ENCODE data around the gene RNF5. TPM values are rescaled to one million over a fixed set of nuclear protein-coding genes. Genes with fewer than 3 reads are reported as not detected.

Gene RNF5
- total RNA-seq, 1 donor from 2014 or later, result 39.7 TPM

DNA sequence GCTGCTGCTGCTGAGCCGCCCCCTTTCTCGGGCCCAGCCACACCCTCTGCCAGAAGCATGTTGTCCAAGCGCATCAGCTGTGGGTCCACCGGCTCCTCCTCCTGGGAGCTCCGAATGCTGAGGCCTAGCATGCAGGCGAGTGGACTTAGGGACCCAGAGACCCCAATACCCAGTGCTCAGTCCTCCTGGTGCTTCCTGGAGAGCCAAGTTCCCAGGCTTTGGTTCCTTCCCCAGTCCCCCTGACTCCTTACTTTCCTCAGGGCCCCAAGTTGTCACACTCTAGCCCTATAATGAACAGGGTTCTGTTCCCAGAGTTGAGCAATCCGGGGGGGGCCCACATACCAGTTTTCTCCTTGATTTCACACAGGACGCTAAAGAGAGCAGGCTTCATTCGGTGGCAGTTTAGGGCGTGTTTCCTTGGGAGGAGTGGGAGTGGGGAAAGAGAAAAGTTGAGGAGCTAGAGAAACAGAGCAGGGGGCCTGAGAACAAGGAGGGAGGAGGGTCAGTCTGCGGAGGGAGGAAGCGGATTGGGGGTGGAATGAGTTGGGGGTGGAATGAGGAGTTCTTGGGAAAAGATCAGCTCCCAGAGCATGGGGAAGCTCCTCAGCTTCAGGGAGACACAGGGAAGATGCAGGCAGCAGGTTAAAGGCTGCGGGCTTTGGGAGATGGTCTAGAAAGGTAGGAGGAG lies 10.3 kb downstream of the RNF5 start:
- DNase-seq, result no peak
- no peaks in the 10 kb centered on the region for H3K27me3 Mint-ChIP-seq
- intact Hi-C loops (cut with micrococcal nuclease), result no loop called here
- H3K9me3 Mint-ChIP-seq, result no peaks in the 10 kb centered on the region
- TF ChIP-seq, protein P1, sequence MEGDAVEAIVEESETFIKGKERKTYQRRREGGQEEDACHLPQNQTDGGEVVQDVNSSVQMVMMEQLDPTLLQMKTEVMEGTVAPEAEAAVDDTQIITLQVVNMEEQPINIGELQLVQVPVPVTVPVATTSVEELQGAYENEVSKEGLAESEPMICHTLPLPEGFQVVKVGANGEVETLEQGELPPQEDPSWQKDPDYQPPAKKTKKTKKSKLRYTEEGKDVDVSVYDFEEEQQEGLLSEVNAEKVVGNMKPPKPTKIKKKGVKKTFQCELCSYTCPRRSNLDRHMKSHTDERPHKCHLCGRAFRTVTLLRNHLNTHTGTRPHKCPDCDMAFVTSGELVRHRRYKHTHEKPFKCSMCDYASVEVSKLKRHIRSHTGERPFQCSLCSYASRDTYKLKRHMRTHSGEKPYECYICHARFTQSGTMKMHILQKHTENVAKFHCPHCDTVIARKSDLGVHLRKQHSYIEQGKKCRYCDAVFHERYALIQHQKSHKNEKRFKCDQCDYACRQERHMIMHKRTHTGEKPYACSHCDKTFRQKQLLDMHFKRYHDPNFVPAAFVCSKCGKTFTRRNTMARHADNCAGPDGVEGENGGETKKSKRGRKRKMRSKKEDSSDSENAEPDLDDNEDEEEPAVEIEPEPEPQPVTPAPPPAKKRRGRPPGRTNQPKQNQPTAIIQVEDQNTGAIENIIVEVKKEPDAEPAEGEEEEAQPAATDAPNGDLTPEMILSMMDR (IDR thresholded peaks at IDR 0.05), result no peak
- H3K4me1 Mint-ChIP-seq, result peaks cover 69% of the 10 kb centered on the region
- H3K36me3 Mint-ChIP-seq (ENCODE audit: low read depth), result peaks cover 64% of the 10 kb centered on the region
- POLR2A ChIA-PET, result interaction anchor here (0.6 to 5.2 kb wide), 4 partner anchors 10 to 783 kb away, joined by 3 to 102 read pairs (median 3); partner anchors contain the start of genes AGPAT1 and RNF5
- peak overlapping the region; percentile 91 for H3K4me3 Mint-ChIP-seq
- H3K27ac Mint-ChIP-seq, result peak overlapping the region; percentile 83
- ATAC-seq (ENCODE audit: low read depth), result no peak
- CTCF ChIA-PET, result interaction anchor here (1.3 kb wide), 1 partner anchor 69 kb away, joined by 3 read pairs; no protein-coding TSS in a partner anchor

DNA sequence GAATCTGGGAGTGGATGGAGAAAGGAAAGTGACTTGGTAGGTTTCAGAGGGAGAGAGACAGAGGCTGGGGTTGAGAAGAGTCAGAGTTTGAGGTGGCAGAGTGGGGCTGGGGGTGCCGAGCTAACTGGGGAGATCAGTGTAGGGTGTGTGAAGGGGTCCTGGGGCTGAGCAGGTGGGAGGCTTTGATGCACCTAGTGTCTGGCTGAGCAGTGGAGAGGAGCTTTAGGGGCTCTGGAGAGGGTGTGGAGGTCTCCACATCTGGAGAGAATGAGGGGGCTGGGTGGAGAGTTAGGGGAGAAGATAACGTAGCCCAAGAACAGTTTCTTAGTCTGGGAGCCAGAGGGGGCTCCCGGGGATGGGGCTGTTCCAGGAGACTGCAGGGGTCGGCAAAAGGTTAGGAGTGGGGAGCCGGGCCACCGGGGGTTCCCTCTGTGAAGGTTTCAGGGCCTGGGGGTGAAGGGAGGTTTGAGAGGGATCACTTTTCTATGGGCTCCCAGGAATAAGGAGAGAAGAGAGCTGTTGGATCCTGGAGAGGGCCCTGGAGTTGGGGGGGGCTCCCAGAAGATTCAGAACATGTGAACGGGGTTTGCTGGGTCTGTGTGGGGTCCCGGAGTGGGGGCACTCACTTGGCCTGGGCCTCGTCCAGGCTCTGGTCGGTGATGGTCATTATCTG lies 11.0 kb downstream of the RNF5 start:
- peak overlapping the region; percentile 83 for H3K27ac Mint-ChIP-seq
- peaks cover 76% of the 10 kb centered on the region for H3K4me1 Mint-ChIP-seq
- TF ChIP-seq, protein P1 (IDR thresholded peaks at IDR 0.05), result no peak
- no peaks in the 10 kb centered on the region for H3K9me3 Mint-ChIP-seq
- peak overlapping the region; percentile 91 for H3K4me3 Mint-ChIP-seq
- peaks cover 59% of the 10 kb centered on the region for H3K36me3 Mint-ChIP-seq (ENCODE audit: low read depth)
- intact Hi-C loops (cut with micrococcal nuclease), result no loop called here
- ChIA-PET POLR2A (interaction anchor here (0.9 to 5.2 kb wide), 6 partner anchors 11 to 1088 kb away, joined by 3 to 102 read pairs (median 3); partner anchors contain the start of genes AGPAT1, ATF6B, FKBPL and RNF5), CTCF (no interaction called here)
- no peaks in the 10 kb centered on the region for H3K27me3 Mint-ChIP-seq
- DNase-seq, result no peak
- ATAC-seq (ENCODE audit: low read depth), result no peak

DNA sequence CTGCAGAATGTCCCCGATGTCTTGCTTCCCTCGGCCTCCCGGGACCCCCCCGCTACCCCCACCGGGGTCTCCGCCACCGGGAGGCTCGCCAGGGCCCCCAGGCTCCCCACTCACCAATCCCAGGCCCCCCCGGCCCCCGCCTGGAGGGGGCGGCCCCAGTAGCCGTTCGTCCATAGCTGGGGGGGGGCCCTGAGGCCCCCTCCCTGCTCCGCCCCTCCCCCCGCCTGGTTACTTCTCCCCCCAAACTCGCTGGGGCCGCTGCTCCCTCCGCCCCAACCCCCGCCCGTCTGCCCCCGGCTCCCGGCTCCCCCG lies 11.5 kb downstream of the RNF5 start:
- ATAC-seq (ENCODE audit: low read depth), result no peak
- H3K27me3 Mint-ChIP-seq, result no peaks in the 10 kb centered on the region
- H3K36me3 Mint-ChIP-seq (ENCODE audit: low read depth), result peaks cover 59% of the 10 kb centered on the region
- DNase-seq, result no peak
- peaks cover 80% of the 10 kb centered on the region for H3K4me1 Mint-ChIP-seq
- H3K27ac Mint-ChIP-seq, result peak overlapping the region; percentile 83
- ChIA-PET CTCF (no interaction called here), POLR2A (interaction anchor here (0.7 to 5.2 kb wide), 16 partner anchors 8 to 1088 kb away, joined by 3 to 102 read pairs (median 5); partner anchors contain the start of genes AGPAT1, ATF6B, BAG6 and BRD2)
- intact Hi-C loops (cut with micrococcal nuclease), result loop anchor here (1.0 to 10.0 kb wide), 5 partner anchors 11 to 753 kb away; partner anchors contain the start of genes ATF6B, ATP6V1G2, DDX39B and HLA-DMB
- H3K9me3 Mint-ChIP-seq, result no peaks in the 10 kb centered on the region
- TF ChIP-seq, protein P1 (IDR thresholded peaks at IDR 0.05), result no peak
- H3K4me3 Mint-ChIP-seq, result peak overlapping the region; percentile 91

DNA sequence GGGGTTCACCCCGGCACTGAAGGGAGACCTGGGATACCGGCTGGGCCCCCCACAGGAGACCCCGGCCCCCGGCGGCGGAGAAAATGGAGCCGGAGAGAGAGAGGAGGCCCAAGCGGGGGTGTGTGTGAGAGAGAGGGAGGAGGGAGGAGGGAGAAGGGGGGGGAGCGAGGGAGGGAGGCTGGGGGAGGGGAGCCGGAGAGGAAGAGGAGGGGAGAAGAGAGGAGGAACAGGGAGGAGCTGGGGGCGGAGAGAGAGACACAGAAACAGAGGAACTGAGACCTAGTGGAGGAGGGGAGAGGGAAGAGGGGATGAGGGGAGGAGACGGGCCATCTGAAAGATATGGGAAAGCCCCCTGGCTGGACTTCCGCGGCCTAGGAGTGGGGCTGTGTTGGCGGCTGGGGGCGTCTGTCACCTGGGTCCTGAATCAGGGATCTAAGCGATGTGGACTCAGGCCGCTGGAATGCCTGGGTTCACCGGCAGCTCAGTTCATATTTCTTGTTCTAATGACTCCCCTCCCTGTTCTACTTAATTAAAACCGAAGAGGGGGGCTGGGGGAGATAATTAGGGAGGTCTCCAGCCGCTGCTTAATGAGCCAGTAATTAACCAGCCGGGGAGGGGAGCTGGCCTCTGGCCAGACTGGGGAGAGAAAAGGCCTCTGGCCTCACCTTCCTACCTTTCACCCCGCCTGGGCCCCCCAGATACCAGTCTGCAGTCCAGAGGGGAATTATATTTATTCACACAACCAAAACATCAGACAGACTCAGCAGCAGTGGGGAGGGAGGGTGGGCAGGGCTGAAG lies 12.0 kb downstream of the RNF5 start, which contains the start of gene PBX2:
TSS of gene PBX2 (minus strand) at position 149 of the 798 bp plus-strand sequence. CDS start 287 bp downstream, outside the sequence.
- Mint-ChIP-seq H3K27ac (peak within 1 kb of the TSS; percentile 96), H3K36me3 (ENCODE audit: low read depth) (peaks cover 60% of the 10 kb centered on the region), H3K27me3 (no peaks in the 10 kb centered on the region), H3K4me1 (peaks cover 85% of the 10 kb centered on the region), H3K9me3 (no peaks in the 10 kb centered on the region), H3K4me3 (peak within 1 kb of the TSS; percentile 91)
- intact Hi-C loops (cut with micrococcal nuclease), result loop anchor here (1.0 to 10.0 kb wide), 5 partner anchors 12 to 752 kb away; partner anchors contain the start of genes ATF6B, ATP6V1G2, DDX39B and HLA-DMB
- ATAC-seq (ENCODE audit: low read depth) (peak; percentile 86), DNase-seq (peak; percentile 61)
- POLR2A ChIA-PET, result interaction anchor here (0.6 to 5.2 kb wide), 31 partner anchors 8 to 1976 kb away, joined by 3 to 102 read pairs (median 4); partner anchors contain the start of genes AGPAT1, ATF6B, BAG6 and BRD2
- TF ChIP-seq, protein P1 (IDR thresholded peaks at IDR 0.05), result no peak
- CTCF ChIA-PET, result no interaction called here

Data from activated B cell treated with CpG ODN at 0.5 μM for 24 hours (primary cell).